Sigmoid colon (tissue), 4 donors: ENCODE results near the gene METTL26.

Source experiments
- CTCF ChIP-seq, 4 experiments: fragments of 450-650 bp in 3 of 4; fragments of 200-600 bp in 1 of 4; IDR thresholded peaks; one replicate each; pipeline ENCODE4 v1.5.1; 2016 to 2019; ENCODE audit warnings: antibody characterized with exemption in 4 of 4, mild to moderate bottlenecking in 3 of 4, moderate library complexity in 2 of 4
- EP300 ChIP-seq, 4 donors: sonication (generic); formaldehyde crosslinking; IDR thresholded peaks; one replicate each; pipeline ENCODE4 v1.6.1; 2017; ENCODE audit warnings: antibody characterized with exemption in 4 of 4

GRCh38 chr16:682493-683395, 46.6 kb upstream of the METTL26 start:
- TF ChIP-seq EP300 (IDR thresholded peaks at IDR 0.05) (no peak), CTCF (IDR thresholded peaks at IDR 0.05) (peak in 1 of 4 experiments; percentile 5)
